Inflammatory macrophage treated with lipopolysaccharide for 4 hours (primary cell): Measurements from ENCODE around the gene ICE2.

ENCODE experiments used
- DNase-seq: peaks from one replicate; pipeline ENCODE4 v3.0.0-alpha.2; 2020

ICE2 gene, protein sequence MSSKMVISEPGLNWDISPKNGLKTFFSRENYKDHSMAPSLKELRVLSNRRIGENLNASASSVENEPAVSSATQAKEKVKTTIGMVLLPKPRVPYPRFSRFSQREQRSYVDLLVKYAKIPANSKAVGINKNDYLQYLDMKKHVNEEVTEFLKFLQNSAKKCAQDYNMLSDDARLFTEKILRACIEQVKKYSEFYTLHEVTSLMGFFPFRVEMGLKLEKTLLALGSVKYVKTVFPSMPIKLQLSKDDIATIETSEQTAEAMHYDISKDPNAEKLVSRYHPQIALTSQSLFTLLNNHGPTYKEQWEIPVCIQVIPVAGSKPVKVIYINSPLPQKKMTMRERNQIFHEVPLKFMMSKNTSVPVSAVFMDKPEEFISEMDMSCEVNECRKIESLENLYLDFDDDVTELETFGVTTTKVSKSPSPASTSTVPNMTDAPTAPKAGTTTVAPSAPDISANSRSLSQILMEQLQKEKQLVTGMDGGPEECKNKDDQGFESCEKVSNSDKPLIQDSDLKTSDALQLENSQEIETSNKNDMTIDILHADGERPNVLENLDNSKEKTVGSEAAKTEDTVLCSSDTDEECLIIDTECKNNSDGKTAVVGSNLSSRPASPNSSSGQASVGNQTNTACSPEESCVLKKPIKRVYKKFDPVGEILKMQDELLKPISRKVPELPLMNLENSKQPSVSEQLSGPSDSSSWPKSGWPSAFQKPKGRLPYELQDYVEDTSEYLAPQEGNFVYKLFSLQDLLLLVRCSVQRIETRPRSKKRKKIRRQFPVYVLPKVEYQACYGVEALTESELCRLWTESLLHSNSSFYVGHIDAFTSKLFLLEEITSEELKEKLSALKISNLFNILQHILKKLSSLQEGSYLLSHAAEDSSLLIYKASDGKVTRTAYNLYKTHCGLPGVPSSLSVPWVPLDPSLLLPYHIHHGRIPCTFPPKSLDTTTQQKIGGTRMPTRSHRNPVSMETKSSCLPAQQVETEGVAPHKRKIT

GRCh38 chr15:60478566-60479360 lies at the start of gene ICE2:
Gene ICE2 (minus strand): TSS chr15:60479142. CDS start chr15:60477977, 1,165 bp downstream.
- DNase-seq = peak; percentile 98

- DNase-seq = no peak
Observed at GRCh38 chr15:60528530-60528929, 49.6 kb upstream of the ICE2 start.

- no peak for DNase-seq
Observed at GRCh38 chr15:60527456-60527855, 48.5 kb upstream of the ICE2 start.

DNA sequence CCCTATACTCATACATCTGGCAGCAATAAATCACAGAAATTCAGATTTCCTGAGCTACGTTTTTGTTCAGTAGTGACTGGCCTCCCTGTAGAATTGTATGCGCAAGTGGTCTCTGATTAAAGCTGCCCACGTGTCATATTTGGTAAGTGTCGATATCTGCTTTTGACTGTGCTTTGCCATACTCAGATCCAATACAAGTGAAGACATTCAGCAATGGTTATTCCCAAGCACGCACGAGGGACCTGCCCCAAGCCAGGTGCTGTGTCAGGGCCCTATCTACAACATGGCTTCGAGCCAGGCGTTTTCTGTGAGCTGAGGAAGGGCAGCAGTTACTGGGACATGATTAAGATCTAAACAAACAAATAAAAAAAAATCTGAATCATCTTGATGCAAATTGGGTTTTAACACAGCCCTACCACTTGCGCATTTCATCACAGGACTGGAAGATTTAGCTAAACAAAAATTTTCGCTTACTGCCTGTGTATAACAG lies 47.2 kb upstream of the ICE2 start:
- no peak for DNase-seq

DNA sequence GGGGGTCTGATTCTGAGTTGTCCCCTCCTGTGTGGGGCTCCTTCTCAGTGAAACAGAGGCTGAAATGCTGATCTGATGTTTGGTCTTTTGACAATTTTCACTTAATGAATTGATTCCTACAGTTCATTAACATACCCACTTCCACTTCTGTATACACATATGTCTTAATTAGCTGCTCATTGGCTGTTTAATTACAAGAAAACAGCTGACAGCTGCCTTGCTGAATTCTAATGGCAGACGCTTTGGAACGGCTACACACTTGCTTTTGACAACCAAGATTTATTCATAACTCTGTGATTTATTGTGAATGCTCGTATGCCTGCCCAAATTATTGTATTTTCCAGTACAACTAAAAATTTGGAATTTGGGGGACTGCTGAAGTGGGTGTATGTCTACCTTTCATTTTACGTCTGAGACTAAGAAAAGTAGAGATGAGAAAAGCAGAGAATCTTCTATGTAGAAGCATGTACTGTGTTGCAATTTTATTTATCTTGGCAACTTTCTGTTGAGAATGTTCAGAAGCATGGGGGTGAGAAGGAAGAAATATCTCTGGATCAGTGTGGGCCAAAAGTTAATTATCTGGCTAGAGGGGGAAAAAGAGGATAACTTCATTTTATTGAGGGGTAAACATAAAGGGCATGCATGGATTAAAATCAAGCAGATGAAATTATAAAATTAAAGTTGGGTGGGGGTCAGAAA lies 46.5 kb upstream of the ICE2 start:
- DNase-seq = no peak

DNA sequence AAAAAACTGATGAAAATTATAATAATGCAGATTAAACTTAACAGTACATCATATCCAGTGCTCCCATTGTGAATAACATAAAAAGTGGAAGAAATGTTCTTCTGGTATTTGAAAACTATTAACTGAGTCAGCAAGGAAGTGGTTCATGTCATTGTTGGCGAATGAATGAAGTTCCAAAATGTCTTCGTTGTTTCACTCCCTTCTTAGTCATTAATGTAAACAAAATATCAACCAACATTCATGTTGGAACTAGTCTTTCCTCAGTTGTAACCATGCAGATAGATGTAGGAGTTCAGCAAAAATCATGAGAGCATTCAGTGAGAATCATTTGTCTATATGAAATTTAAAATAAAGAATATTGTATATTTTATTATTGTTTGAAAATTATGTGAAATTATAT lies 44.1 kb upstream of the ICE2 start:
- DNase-seq = no peak

DNA sequence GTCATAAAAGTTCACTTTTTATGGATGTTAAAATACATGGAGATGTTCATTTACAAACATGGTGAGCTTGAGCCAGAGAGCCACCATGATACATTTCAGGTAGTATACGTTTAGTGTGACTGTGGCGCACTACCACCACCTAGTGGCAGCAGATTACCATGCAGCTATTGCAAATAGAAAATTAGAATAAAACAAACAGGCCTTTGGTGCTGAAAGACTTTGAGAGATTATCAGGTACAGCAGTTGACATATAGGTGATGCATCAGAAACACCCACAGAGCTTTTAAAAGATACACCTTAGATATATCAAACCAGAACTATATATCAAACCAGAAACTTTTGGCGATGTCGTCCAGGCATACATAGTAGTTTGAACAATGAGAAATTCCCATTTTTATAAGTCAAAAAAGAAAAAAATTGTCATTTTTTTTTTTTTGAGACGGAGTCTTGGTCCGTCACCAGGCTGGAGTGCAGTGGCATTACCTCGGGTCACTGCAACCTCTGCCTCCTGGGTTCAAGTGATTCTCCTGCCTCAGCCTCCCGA lies 42.0 kb upstream of the ICE2 start:
- peak; percentile 62 for DNase-seq

DNA sequence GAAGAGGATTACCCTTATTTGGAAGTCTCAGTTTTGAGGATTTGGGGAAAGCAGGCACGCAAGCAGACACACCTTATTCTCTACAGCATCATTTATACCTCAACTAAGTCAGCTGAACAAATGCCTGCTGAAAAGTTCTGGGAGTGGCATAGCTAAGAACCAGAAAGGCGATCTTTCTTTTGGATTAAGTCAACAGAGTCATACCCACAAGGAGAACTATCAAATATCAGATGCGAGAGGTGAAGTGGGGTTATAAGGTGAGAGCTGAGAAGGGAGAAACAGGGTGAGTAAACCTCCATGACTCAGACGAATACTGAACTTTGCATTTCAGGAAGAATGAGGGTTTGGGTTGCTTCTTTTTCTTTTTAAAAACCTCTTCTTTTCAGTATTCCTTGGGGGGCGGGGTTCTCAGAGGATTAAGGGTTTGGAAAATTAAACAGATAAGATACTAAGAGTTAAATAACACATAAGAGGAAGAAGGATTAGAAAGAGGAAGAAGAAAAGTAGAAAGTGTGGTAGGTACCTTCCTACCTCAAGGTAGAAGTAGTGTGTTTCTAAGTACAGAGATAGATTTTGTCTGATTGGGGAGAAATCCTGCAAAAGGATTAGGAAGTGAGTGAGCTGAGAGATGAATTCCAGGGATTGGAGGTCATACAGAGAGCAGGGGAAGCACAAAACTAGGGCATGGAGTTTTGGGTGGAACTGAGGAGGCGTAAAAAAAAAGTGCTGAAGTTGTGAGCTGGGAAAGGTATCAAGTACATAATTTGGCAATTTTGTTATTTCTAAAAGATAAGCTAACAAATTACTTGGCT lies 41.3 kb upstream of the ICE2 start:
- no peak for DNase-seq

- no peak for DNase-seq
Observed at GRCh38 chr15:60519218-60519617, 40.3 kb upstream of the ICE2 start.

DNA sequence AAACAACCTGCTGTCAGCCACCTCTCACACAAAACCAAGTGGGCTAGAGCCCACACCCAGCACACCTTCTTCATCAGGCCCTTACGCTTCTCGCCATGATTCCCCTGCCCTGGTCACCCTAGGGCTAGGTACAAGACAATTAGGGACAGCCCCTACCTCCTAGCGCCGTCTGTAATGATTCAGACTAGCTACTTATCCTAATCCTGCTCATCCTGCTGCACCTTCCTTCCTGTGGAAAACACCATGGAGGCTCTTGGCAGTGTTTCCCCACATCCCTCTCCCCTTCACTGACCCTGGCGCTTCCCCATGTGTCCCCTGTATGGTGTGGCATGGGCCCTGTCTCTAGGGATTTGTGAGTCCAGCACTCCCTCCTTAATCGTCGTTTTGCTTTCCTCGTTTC lies 39.6 kb upstream of the ICE2 start:
- DNase-seq = no peak

GRCh38 chr15:60514261-60514881 lies 35.4 kb upstream of the ICE2 start:
- DNase-seq = no peak

DNA sequence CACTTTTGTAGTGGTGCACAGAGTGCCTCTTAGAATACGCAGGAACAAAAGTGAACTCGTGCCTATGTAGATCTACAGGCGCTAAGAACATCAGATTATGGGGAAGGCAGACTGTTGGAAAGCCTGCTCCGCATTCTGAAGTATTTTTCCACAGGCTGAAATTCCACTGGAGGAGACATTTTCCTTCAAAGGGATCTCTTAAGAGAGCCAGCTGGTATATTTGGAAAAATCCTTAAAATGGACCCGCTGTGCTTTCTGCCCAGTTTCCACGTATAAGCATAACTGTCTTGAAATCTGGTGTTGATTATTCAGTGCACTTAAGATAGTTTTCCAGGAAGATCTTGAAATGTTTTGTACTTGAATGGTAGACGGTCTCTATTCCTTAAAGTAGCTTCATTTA lies 34.7 kb upstream of the ICE2 start:
- DNase-seq = no peak

DNA sequence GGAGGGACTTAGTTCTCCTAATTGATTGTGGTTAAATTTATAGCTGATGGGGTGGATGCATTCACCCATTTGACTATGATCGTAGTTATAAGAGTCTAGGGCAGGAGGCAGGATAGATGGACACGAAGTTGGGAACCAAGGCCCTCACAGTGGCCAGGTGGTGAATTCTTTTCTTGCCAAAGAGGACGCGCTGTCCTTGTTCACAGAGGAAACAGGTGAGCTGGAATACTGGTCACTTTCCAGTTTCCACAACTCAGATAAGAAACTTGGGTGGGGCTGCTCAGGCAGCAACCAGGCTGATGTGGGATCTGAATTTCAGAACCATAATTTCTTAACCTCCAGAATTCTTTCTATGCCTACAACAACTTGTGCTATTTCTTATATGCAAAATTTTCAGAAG lies 34.0 kb upstream of the ICE2 start:
- DNase-seq = no peak

DNA sequence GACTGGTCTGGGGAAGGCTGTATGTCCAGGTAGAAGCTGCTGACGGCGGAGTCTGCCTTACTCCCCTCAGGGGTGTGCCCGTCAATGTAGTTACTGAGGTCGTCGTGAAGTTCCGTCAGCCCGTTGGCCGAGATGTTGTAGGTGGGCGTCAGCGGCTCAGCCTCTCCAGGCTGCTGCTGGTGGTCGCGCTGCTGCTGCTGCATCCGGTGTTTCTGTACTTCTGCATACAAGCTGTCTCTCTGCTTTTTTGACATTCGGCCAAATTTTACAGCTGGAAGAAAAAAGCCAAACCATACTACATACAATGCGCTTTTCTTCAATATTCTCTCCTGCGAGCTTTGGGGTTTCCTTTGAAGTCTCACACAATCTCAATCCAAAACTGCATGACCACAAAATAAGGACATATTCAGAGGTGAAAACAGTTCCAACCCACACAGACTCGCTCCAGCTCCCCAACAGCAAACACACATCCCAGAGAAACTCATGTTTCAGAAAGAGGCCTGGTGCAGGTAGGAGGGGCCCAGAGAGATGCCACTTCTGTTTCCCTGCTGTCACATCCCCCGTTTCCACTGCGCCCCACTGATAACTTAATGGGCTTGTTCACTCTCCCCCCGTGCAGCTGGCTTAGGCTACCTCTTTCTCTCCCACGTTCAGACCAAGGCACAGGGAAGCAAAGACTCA lies 32.5 kb upstream of the ICE2 start:
- no peak for DNase-seq

DNA sequence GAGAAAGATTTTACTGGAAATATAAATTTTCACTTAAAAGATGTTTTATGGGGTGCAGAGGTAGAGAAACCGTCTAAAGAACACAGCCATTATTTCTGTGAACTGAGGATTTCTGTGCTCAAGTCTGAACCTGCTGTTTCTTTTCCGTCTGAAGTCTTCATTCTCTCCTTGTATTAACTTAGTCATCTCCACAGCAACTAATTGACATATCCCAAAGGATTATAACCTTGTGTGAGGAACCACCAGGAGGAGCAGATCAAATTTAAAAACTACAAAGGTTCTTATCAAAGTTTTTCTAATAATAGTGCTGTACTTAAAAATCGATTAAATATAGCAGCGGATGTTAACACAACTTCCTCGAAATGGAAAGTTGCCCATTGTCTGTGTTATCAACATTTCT lies 31.1 kb upstream of the ICE2 start:
- DNase-seq = no peak

GRCh38 chr15:60509470-60509869 lies 30.5 kb upstream of the ICE2 start:
- DNase-seq = no peak

DNA sequence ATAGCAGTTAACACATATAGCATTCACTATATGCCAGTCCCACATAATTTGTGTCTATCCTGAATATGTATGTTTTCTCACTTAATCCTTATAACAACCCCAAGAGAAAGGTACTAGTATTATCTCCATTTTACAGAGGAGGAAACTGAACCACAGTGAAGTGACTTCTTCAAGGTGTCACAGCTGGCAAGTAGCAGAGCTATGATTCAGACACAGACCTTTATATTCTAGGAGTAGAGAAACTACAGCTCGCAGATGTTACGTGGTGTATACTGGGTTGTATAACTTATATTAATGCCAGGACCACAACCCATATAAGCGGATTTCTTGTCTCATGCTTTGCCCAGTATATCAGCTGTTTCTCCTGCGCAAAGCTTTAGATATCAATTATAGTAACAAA lies 29.5 kb upstream of the ICE2 start:
- no peak for DNase-seq

GRCh38 chr15:60507596-60508424 lies 28.9 kb upstream of the ICE2 start:
- DNase-seq = peak; percentile 58

DNA sequence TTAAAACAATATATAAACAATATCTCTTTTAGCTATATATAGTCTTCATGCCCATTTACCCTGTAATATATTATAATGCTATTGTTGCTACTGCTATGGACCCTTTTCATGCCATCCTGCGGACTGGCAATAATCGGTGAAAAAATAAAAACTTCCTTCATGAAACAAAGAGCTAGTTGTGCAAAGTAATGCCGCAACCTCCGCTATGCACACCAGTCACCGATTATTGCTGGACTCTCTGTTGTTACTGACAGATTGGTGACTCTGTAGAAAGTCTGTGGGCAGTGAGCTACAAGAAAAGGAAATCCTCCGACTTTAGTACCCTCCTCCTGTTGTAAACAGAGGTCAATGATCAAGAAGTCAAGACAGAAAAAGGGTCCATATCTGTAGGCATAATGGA lies 17.9 kb upstream of the ICE2 start:
- DNase-seq = no peak
